Measurements from ENCODE around the gene GRIK4.
"Not testable (repeated sequence)": the region's sequence is repeated elsewhere in the genome, so short reads cannot be mapped to it uniquely, and the experiment has no call there.

The GRIK4 gene

DNA sequence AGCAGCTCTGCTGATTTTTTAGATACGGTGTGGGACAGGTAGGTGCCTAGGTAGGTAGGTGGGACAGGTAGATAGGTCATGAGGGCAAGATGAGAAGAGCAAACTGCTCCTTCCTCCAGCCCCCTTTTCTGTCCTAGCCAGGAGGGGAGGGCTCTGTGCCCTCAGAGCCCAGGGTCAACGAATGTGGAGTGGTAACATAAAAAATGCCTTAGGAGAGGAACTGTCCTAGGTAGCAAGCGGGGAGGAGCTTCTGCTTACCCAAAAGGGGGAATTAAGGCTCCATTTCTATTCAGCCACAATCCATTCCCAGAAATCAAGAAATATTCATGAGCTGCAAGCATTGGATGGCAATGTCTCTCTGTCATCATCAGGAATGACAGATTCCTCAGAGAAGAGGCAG, 234.8 kb downstream of the GRIK4 start:
- no peak for DNase-seq (ENCODE audit: low read depth)

DNA sequence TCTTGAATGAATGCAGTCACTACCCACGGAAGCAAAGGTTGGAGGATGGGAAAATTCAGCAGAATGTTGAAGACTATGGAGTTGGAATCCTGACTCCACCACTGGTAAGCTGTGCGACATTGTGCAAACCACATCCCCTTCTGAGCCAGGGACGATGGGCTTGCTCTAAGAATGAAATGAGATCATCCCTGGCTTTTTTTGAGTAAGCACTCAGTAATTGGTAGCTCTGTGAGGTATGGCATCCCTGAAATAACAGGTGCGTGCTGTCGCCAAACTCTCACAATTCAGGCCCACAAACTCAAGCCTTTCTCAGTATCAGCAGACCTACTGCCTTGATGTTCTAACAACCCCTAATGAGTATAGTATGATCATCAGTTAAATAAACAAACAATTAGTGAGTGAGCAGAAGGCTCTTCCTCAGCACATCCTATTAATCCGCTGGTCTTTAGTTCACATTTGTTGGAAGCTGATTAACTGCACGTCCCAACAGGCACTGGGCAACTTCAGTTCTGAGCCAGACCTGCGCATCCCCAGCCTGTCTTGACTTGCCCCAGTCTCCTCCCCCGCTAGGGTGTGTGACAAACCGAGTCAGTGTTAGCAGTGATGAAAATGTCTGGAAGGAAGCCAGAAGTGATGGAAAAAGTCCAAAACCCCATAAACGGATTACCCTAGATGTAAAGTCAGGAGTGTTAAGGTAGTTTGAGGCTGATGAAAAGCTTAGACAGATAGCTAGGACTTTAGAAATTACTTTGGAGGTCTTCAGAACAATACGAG, 235.5 kb downstream of the GRIK4 start:
- no peak for DNase-seq (ENCODE audit: low read depth)

DNA sequence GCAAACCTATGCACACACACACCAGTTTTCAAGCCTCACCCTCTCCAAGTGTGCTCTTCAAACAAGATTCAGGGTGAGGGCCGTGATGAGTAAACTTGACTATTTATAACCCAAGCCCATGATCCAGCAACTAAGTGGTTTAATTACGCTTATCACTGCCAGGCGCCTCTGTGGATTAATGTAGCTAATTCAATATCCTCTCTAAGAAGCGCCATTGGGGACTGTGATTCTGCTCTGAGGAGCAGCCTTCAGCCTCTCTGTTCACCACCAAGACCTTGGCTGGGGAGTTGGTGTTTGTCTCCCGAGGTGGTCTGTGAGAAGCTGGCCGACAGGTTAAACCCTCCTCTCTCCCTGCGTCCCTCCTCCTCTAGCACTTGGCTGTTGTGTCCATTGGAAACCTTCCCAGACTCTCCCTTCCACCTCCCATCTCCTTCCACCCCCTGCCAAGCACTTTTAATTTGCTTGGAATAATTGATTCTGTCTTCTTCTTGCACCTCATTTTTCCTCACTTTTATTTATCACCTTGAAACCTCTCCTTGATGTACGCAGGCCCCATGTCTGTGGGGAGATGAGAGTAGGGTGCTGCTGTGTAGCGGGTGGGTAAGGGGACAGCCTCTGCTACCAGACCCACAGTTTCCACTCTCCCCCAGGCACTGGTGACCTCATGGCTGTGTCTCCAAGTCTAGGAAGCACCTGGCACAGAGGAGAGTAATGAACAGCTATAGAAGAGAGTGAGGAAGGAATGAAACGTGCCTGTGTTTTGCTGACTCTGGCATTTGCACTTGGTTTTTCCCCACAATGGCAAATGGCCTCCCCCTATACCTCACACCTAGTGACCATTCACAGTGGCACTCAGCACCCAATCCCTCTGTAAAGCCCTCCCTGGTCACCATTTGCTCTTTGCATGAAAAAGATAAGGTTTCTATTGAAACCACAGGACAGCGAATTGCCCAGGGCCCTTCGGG, 236.6 kb downstream of the GRIK4 start:
- no peak for DNase-seq (ENCODE audit: low read depth)

DNA sequence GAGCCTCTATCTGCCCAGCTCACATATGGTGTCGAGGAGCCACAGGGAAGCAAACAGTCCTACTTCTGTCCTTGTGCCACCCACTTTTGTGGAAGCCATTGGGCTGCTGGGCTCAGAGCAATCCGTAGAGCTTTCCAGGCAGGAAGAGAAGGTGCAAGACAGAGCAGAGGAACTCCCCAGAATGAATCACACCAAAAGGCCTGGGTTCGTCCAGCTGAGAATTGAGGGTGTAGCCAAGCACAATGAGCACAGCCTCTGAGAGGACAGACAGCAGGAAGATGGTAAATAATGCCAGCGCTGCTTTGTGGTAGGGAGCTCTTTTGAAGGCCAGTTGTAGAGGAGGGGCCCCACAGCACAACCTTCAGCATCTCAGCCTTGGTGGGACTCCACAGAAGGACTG, 237.8 kb downstream of the GRIK4 start:
- no peak for DNase-seq (ENCODE audit: low read depth)

DNA sequence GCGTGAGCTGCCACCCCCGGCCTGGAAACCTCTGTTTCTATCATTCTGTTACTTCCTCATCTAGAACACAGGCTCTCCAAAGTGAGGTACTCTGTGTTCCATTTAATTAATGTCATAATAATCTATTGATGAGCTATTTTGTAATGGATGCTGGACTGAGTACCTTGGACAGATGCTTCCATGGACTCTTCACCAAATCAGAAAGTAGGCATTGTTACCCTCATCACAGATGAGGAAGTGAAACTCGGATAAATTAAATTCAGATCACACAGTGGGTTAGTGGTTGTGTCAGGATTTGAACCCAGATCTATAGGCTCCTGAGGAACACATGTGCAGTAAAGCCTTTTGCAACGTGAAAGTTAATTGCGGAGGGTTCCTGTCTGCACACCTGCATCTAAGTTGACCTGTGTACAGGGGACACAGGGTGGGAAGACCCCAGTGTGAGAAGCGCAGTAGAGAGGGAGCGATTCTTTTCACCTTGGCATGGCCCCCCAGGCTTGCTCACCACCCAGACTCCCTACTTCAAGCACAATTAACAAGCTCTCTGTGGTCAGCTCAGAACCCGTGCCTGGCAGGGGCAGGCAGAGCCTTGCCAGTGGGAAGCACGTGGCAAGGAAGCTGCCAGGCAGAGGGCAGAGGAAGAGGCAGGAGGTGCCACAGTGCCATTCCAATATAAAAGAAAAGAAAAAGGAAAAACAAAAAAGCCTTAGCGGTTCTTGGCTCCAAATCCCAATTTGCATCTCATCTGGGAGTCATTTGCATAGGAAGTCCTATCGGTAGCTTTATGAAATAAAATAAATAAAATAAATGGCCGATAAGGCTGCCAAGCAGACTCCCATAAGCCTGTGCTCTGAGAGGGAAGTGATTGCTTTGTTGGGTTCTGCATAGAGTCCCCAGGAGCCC, 239.3 kb downstream of the GRIK4 start:
- no peak for DNase-seq (ENCODE audit: low read depth)

DNA sequence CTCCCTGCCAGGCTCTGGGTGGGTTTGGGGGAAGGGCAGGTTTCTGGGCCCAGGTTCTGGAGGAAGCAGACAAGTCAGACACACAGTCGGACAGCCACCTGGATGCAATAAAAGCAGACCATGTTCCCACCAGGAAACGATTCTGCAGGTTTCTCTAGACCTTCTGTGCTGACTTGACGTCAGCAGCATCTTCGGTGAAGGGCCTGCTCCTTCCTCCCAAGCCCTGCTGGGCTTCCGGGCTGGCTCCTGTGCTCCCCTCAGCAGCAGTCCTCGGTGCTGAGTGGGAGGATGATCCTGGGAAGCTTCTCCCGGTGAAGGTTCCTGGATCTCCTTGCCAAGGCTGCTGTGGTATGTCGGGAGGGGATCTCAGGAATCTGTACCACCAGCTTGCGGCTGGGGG, 240.0 kb downstream of the GRIK4 start:
- DNase-seq (ENCODE audit: low read depth) = no peak

DNA sequence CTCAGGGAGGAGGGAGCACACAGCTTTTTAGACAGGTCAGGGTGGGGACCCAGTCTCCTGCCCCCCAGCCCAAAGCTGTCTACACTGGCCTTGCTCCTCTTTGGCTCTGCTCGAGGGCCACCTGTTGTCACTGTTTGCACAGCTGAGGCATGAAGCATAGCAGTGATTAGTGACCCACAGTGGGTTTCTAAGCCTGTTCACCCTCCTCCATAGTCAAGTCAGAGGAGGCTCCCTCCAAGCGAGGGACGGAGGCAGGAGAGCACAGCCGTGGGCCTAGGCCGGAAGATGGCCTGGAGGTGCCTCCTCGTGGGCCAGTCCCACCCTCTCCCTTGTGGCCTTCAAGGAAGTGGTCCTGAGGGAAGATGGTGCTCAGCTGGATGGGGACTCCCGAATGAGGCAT, 241.1 kb downstream of the GRIK4 start:
- DNase-seq (ENCODE audit: low read depth) = no peak

DNA sequence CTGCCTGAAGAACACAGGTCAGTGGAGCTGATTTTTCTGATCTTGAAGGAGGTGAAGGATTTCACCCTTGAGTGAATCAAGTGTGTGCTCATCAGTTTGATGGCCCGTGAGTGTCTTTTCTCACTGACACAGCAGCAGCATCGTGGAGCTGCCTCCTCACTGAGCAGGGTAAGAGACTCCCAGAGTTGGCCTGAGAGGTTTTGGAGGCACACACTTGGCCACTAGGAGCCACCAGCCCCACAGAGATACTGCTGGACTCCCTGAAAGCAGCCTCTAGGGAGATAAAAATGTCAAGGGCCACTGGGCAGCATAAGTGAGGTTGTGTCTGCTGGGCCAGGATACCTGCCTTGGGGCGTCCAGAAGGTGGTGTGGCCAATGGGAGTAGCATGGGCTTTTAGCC, 245.4 kb downstream of the GRIK4 start:
- no peak for DNase-seq (ENCODE audit: low read depth)

DNA sequence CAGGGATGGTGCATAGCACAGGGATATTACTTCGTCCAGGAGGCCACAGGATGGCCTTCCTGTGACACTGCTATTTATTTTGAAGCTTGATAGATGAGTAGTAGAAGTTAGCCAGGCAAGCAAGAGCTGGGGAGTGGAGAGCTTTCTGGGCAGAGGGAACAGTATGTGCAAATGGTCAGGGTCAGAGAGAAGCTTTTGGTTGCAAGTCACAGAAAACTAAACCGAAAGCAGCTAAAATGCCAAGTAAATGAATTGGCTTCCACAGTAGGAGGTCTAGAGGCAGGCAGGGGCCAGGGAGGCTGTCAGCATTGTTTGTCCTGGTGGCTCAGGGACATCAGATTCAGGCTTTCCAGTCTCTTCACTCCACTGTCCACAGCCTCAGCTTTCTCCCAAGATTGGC, 247.5 kb downstream of the GRIK4 start:
- DNase-seq (ENCODE audit: low read depth) = no peak

DNA sequence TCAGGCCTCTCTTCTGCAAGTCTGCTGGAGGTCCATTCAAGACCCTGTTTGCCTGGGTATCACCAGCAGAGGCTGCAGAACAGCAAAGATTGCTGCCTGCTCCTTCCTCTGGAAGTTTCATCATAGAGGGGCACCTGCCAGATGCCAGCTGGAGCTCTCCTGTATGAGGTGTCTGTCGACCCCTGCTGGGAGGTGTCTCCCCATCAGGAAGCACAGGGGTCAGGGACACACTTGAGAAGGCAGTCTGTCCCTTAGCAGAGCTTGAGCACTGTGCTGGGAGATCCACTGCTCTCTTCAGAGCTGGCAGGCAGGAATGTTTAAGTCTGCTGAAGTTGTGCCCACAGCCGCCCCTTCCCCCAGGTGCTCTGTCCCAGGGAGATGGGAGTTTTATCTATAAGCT, 254.2 kb downstream of the GRIK4 start:
- not testable (repeated sequence) for DNase-seq (ENCODE audit: low read depth)

DNA sequence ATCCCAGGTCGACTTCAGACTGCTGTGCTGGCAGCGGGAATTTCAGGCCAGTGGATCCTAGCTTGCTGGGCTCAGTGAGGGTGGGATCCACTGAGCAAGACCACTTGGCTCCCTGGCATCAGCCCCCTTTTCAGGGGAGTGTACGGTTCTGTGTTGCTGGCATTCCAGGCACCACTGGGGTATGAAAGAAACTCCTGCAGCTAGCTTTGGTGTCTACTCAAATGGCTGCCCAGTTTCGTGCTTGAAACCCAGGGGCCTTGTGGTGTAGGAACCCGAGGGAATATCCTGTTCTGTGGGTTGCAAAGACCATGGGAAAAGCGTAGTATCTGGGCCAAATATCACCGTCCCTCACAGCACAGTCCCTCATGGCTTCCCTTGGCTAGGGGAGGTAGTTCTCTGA, 254.8 kb downstream of the GRIK4 start:
- no peak for DNase-seq (ENCODE audit: low read depth)

DNA sequence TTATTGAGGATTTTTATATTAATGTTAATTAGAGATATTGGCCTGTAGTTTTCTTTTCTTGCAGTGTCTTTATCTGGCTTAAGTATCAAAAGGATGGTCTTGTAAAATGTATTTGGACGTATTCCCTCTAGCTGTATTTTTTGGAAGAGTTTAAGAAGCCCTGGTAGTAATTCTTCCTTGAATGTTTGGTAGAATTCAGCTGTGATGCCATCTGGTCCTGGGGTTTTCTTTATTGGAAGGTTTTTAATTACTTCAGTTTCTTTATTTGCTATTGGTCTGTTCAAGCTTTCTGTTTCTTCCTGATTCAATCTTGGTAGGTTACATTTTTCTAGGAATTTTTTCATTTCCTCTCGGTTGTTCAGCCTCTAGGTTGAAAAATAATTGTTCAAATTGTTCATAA, 257.4 kb downstream of the GRIK4 start:
- DNase-seq (ENCODE audit: low read depth) = no peak

DNA sequence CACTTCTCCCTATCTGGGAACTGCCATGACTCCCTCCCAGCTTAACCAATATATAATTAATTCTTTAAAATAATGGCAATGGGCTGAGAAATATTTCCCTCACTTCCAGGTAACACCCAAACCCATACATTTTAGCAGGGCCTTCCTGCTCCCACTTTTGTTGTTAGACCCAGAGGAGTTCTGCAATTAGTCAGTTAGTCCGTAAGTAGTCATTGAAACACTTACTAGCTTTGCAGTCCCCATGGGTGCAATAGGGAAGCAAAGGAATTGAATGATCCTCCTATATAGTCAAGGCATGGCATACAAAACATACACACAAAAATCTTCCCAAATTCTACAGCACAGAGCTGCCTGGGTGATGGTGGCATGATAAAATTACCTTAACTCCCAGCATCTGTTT, 258.4 kb downstream of the GRIK4 start:
- no peak for DNase-seq (ENCODE audit: low read depth)

DNA sequence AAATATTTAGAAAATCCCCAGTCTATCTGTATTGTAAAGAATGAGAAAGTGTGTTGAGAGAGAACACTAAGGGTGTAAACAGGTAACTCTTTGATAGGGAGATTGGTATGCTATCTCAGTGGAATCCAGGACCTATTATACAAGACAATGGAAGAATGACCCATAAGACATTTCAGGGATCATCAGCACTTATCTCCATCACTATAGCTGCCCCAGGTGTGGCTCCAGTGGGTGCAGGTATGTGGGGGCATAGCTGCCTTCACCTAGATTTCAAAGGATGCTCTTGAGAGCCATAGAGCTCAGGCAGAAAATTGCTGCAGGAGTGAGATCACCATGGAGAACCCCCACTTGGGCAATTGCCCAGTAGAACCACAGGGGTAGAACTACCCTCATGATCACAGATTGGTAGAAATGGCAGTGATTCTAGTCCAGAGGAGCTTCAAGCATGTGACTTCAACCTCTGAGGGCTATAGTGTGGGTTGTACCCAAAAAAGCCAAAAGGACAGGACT, 260.1 kb downstream of the GRIK4 start:
- DNase-seq (ENCODE audit: low read depth) = no peak

DNA sequence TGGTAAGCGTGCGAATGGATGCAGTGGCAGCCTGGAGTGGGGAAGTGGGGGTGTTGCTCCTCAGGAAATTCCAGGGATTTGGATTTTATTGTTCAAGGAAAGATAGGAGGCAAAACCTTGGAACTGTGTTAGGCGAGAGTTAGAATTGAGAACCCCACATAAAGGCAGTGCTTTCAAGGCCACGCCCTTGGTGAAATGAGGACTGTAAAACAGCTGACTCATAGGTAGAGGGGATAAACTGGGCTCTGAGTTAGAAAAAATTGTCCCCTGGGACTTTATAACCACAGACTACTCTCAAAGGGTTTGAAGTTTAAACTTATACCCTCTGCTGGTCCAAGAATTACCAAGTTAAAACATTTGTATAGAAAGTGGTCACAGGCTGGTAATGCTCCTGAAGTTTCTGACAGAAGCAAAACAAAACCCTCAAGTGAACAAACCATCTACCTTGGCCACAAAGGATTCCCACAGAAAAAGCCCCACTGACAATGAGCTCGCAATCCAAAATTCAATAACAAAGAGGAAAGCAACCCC, 262.0 kb downstream of the GRIK4 start:
- DNase-seq (ENCODE audit: low read depth) = no peak

DNA sequence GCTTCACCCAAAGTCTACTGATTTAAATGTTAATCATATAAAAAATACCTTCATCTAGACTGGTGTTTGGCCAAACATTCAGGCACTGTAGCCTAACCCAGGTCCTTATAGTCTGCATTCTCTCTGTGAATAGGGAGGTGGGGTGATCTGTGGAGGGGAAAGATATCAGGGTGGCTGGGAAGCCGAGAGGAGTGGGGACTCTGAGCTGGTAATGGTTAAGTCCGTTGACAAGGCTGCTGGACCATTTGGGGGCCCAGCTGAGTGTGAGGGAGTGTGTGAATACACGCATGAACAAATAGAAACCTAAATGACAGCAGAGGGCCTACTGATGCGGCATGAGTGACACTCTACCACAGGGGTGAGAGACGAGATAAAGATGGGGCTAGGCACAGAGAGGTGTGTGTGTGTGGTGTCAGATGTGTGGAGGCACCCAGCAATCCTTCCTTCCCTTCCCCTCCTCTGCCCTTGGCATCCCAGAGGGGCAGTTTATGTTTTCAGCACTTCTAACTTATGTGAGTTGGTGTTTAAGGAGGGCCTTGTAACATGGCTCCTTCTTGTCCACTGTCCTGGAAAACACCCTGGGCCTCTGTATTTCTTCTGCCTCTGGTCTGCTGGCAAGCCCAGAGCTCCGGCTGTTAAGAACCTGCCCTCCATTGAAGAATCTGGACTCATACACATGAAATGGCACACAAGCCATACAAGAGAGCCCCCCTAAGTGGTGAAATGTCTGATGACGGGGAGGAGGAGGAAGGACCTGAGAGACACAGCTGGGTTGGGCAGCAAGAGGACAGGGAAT, 263.2 kb downstream of the GRIK4 start:
- no peak for DNase-seq (ENCODE audit: low read depth)

DNA sequence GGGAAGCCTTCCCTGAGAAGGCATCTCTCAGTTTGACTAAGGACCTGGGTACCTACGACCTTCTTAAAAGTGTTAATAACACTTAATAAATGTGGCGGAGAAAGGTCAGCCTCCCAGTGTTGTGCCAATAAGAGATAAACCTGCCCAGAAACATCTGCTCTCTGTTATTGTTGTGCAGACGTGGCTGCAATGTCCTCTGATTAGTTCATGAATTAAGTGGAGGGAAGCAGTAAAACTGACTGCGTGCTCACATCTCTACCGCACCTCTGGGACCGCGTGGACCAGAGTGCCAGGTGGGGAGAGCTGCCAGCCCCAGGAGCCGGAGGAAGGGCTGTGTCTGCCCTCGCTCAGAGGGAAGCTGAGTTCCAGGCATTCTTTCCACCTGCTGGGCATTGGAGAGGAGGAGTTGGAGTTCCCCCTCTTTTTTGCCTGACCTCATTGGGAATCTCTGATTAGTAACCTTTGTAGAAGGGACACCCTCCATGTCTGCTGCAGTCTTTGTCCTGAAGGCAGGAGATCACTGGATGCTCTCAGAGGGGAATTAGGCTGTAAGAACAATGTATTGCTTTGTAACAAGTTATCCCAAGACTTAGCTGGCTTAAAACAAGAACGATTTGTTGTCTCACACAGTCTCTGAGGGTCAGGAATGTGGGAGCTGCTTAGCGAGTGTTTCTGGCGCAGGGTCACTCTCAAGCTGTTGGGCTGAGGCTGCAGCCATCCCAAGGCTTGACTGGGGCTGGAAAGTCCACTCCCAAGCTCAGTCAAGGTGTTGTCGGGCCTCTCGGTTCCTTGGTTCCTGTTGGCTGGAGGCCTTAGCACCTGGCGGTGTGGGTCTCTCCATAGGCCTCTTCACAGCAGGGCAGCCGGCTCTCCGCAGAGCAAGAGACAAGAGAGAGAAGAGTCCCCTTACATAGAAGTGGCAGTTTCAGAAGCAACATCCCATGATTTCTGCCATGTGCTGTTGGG, 264.7 kb downstream of the GRIK4 start:
- DNase-seq (ENCODE audit: low read depth) = no peak

DNA sequence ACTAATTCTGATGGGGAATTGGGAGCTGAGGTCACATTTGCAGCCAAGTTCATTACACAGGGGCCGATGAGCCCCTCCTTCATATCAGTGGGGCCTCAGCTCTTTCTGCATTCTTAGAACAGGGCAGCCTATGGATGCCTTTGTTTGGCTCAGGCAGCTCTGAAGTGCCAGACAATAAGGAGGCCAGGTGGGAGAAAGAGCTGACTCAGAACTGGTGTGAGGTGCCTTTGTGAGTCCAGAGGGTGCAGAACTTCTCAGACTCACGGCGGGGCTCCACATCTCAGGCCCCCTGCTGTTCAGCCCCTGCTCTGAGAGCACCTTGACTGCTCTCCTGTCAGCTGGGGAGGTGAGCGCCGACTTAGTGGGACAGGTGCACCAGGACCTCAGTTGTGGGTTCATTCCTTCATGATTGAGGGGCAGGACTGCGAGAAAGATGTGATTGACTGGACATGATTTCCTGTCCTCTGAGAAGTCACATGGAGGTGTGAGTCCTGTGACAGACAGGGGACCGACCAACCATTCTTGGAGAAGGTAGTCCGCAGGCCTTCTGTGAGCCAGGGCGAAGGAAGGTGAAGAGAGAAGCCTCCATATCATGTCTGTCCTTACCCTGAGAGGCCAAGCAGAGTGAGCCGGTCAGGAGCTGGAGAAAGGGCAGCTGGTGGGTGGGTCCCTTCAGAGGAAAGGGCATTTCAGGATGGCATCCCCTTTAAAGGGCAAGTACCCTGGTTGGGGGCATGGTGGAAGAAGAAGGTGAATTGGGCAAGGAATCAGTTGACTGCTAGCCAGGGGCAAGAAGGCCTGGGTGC, 267.3 kb downstream of the GRIK4 start:
- no peak for DNase-seq (ENCODE audit: low read depth)

DNA sequence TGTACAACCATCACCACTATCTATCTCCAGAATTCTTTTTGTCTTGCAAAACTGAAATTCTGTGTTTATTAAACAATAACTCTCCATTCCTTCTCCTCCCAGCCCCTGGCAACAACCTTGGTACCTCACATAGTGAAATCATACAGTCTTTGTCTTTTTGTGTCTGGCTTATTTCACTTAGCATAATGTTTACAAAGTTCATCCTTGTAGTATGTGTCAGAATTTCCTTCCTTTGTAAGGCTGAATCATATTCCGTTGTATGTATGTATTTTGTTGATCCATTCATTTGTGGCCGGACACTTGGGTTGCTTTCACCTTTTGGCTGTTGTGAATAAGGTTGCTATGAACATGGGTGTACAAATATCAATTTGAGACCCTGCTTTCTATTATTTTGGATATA, 268.7 kb downstream of the GRIK4 start:
- DNase-seq (ENCODE audit: low read depth) = no peak

All from stimulated activated CD8-positive, alpha-beta memory T cell treated with anti-CD3 and anti-CD28 coated beads, Interleukin-15, amount 100 ng/mL, for 1 hour (primary cell).